HG03571 (cell line): ENCODE measurements around the gene CILP.

Experiments
- ATAC-seq: cut with Tn5 transposase; IDR thresholded peaks from one replicate; pipeline ENCODE4 v1.9.1; 2021; ENCODE audit not compliant: unreplicated experiment

Gene CILP

DNA sequence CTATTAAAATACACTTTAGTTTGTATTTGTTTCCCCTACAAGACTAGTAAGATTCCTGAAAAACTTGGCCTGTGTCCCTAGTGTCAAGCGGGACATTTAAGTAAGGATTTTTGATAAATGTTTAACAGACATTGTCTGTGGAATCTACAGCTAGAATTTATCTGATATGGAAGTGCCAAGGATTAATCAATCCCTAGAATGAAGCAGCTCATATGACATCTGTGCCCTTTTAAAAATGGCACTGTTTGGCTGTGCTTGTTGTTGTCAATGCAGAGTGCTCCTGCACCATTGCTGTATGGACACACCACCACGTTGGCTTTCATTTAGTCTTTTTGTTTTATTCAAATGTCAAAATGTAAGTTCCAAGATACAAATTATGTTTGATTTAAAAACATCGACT lies 63.4 kb downstream of the CILP start:
- ATAC-seq = no peak

DNA sequence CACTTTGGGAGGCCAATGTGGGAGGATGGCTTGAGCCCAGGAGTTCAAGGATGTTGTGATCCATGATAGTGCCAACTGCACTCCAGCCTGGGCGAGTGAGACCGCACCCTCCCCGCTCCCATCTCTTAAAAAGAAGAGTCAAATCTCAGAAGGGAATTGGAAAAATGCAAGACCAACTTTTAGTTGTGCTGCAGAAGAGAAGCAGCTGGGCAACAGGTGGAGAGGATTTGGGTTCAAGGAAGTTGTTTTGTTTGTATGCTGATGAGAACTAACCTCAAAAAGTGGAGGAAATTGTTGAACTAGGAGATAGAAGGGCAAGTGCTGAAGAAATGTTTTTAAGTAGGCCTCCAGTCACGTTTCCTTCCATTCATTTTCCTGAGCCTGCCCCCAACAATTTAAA lies 64.8 kb downstream of the CILP start:
- no peak for ATAC-seq
